Bronchial epithelial cell (primary cell): Measurements from ENCODE around the gene FAM25A. TPM values are rescaled to one million over a fixed set of nuclear protein-coding genes. Genes with fewer than 3 reads are reported as not detected.
A peak's percentile ranks its signal among the peaks of the same experiment; 100 is the strongest.
"Not testable (repeated sequence)": the region's sequence is repeated elsewhere in the genome, so short reads cannot be mapped to it uniquely, and the experiment has no call there.

ENCODE experiments used
- DNase-seq: peaks from one replicate; pipeline ENCODE4 v3.0.0-alpha.2; 2010; ENCODE audit warnings: low read depth
- FAIRE-seq: peaks from 2 replicates; lab custom pipeline; 2011; peaks lifted over from hg19 to GRCh38; lab: Jason Lieb, UNC
- H3K27me3 ChIP-seq: 2 replicates; pipeline ENCODE4 v1.5.1; 2011; ENCODE audit warnings: low read length; ENCODE audit not compliant: control insufficient read depth, insufficient read depth
- H3K36me3 ChIP-seq: 2 replicates; pipeline ENCODE4 v1.5.1; 2011; ENCODE audit warnings: low read length; ENCODE audit not compliant: control insufficient read depth, insufficient read depth
- H3K4me3 ChIP-seq: 2 replicates; pipeline ENCODE4 v1.5.1; 2011; ENCODE audit warnings: mild to moderate bottlenecking, low read depth, low read length, control low read depth
- CTCF ChIP-seq: IDR thresholded peaks from 2 replicates; pipeline ENCODE4 v1.5.1; 2011; ENCODE audit warnings: mild to moderate bottlenecking, moderate library complexity, low read length, control low read depth, inconsistent platforms; ENCODE audit not compliant: insufficient read depth, severe bottlenecking
- total RNA-seq: library from RNA; depleted of rRNA; stranded (reverse); fragments of >200 nt; gene quantifications from 2 replicates; pipeline ENCODE4 v1.2.1, GENCODE V29; 2014

FAM25A gene
- total RNA-seq, 1 donor from 2014 or later: 4.7 TPM

GRCh38 chr10:87038786-87039185, 18.7 kb downstream of the FAM25A start:
- FAIRE-seq (peak; percentile 7), DNase-seq (peak; percentile 74)
- Histone ChIP-seq H3K36me3 (no peaks in the 10 kb centered on the region), H3K27me3 (peaks cover 4% of the 10 kb centered on the region), H3K4me3 (no peak overlapping the region)
- TF ChIP-seq CTCF: no peak

GRCh38 chr10:87043579-87043978, 23.5 kb downstream of the FAM25A start:
- H3K27me3 ChIP-seq, H3K36me3 ChIP-seq, DNase-seq, H3K4me3 ChIP-seq, FAIRE-seq: not testable (repeated sequence)

GRCh38 chr10:87045434-87045938, 25.4 kb downstream of the FAM25A start:
- no peak overlapping the region for H3K4me3 ChIP-seq
- no peak for TF ChIP-seq CTCF
- DNase-seq (no peak), FAIRE-seq (no peak)
- H3K36me3 ChIP-seq: peaks cover 3% of the 10 kb centered on the region
- H3K27me3 ChIP-seq: no peaks in the 10 kb centered on the region

- H3K4me3 ChIP-seq: no peak overlapping the region
- no peak for DNase-seq
- TF ChIP-seq CTCF: no peak
- peaks cover 7% of the 10 kb centered on the region for H3K36me3 ChIP-seq
- FAIRE-seq: no peak
- no peaks in the 10 kb centered on the region for H3K27me3 ChIP-seq
Observed at GRCh38 chr10:87053111-87053510, 33.0 kb downstream of the FAM25A start.

- no peak for TF ChIP-seq CTCF
- FAIRE-seq (no peak), DNase-seq (no peak)
- Histone ChIP-seq H3K4me3 (no peak overlapping the region), H3K27me3 (no peaks in the 10 kb centered on the region), H3K36me3 (peaks cover 9% of the 10 kb centered on the region)
Observed at GRCh38 chr10:87053577-87054181, 33.6 kb downstream of the FAM25A start.

GRCh38 chr10:87054373-87055295, 34.5 kb downstream of the FAM25A start:
- peak; percentile 11 for TF ChIP-seq CTCF
- no peak overlapping the region for H3K4me3 ChIP-seq

More at GRCh38 chr10:87054373-87055295, 34.5 kb downstream of the FAM25A start:
- FAIRE-seq (no peak), DNase-seq (peak; percentile 40)
- Histone ChIP-seq H3K36me3 (peaks cover 12% of the 10 kb centered on the region), H3K27me3 (no peaks in the 10 kb centered on the region)
